ENCODE measurements around the gene MOB3C. TPM values are rescaled to one million over a fixed set of nuclear protein-coding genes. Genes with fewer than 3 reads are reported as not detected.

The MOB3C gene
- total and polyA plus RNA-seq, 2 of the 4 experiments (the other 2 are of a cell fraction): 7.3 to 9.0 TPM

- Histone ChIP-seq H2BK15ac (ENCODE audit: low read depth, low read length) (no peak overlapping the region), H2AK9ac (replicated peaks; ENCODE audit: low read depth, low read length, poor library complexity) (no peak overlapping the region), H3K56ac (ENCODE audit: extremely low read depth, insufficient read depth, low read length) (no peak overlapping the region), H4K5ac (ENCODE audit: low read depth, low read length) (no peak overlapping the region), H4K20me1 (ENCODE audit: insufficient read depth, low read length) (peaks cover 20% of the 10 kb centered on the region; the same call in 1 of the 2 replicates), H3K14ac (replicated peaks; ENCODE audit: low read depth, low read length) (no peak overlapping the region), H3K23ac (ENCODE audit: low read depth, low read length) (no peak overlapping the region), H3K4me1 (ENCODE audit: control insufficient read depth, insufficient read depth, low read length) (peaks cover 8% of the 10 kb centered on the region), H3K9me1 (ENCODE audit: insufficient read depth, low read length) (peaks cover 20% of the 10 kb centered on the region; the same call in 1 of the 2 replicates), H3K27ac (ENCODE audit: insufficient read depth, low read length) (no peak overlapping the region), H3K4me3 (ENCODE audit: insufficient read depth, low read depth, low read length) (no peak overlapping the region), H3K18ac (ENCODE audit: low read depth, low read length) (no peak overlapping the region), H4K91ac (ENCODE audit: insufficient read depth, low read depth, low read length) (no peak overlapping the region), H4K8ac (ENCODE audit: low read depth in 2 of 2, low read length in 2 of 2) (no peak overlapping the region), H2BK20ac (ENCODE audit: low read depth, low read length) (no peak overlapping the region), H3K4ac (ENCODE audit: low read depth, low read length) (no peak overlapping the region), H3K79me1 (ENCODE audit: low read depth in 1 of 2, low read length in 2 of 2) (peaks cover 21 to 51% of the 10 kb centered on the region in 2 experiments), H2BK5ac (ENCODE audit: low read depth, low read length, poor library complexity, severe bottlenecking) (no peak overlapping the region), H2BK120ac (ENCODE audit: low read depth, low read length) (no peak overlapping the region), H2AK5ac (ENCODE audit: low read depth, low read length) (no peak overlapping the region), H3K27me3 (ENCODE audit: control insufficient read depth, insufficient read depth, low read length) (no peaks in the 10 kb centered on the region), H3K9me3 (ENCODE audit: control insufficient read depth, insufficient read depth, low read length) (no peaks in the 10 kb centered on the region), H3K4me2 (ENCODE audit: low read depth, low read length) (no peak overlapping the region), H2AFZ (replicated peaks; ENCODE audit: low read length, poor library complexity) (no peak overlapping the region), H3K9ac (ENCODE audit: low read depth, low read length) (no peak overlapping the region), H3K36me3 (ENCODE audit: control insufficient read depth, insufficient read depth, low read length) (peaks cover 29% of the 10 kb centered on the region)
- no peak for DNase-seq
- in situ Hi-C loops (cut with MboI; ENCODE audit: low sequenced_read_pairs): no loop called here
- TF ChIP-seq RFX5 (IDR thresholded peaks at IDR 0.05; ENCODE audit: low read depth, low read length) (no peak), CHD1 (IDR thresholded peaks at IDR 0.05; ENCODE audit: low read depth, low read length) (no peak), CEBPB (IDR thresholded peaks at IDR 0.05; ENCODE audit: low read depth, low read length) (no peak), RCOR1 (IDR thresholded peaks at IDR 0.05; ENCODE audit: insufficient replicate concordance, low read length) (no peak), MXI1 (IDR thresholded peaks at IDR 0.05; ENCODE audit: borderline replicate concordance, low read depth, low read length) (no peak), FOS (IDR thresholded peaks at IDR 0.05; ENCODE audit: low read depth, low read length) (no peak), USF2 (IDR thresholded peaks at IDR 0.05; ENCODE audit: low read depth, low read length) (no peak), MAZ (IDR thresholded peaks at IDR 0.05; ENCODE audit: borderline replicate concordance, low read depth, low read length) (no peak), SMC3 (IDR thresholded peaks at IDR 0.05; ENCODE audit: low read depth, low read length) (no peak), BHLHE40 (IDR thresholded peaks at IDR 0.05; ENCODE audit: low read depth, low read length) (no peak)
- intact Hi-C loops (cut with micrococcal nuclease): no loop called here
- WGBS, 2 experiments (ENCODE audit: extremely low coverage in 2 of 2, insufficient read length in 1 of 2): no CpG with 5 or more reads among the region's 1 CpG
- ChIA-PET CTCF (interaction anchor here (1.2 kb wide), 1 partner anchor 8 kb away, joined by 8 read pairs; the partner anchor contains the start of gene MKNK1), POLR2A (ENCODE audit: unreplicated experiment) (no interaction called here)
- ATAC-seq (ENCODE audit: low read depth): no peak
- no TSS peak for BruUV-seq (replicated peaks)
- dilution Hi-C loops (cut with HindIII; ENCODE audit: low sequenced_read_pairs, unreplicated experiment): no loop called here
These were observed 20.6 kb downstream of the MOB3C start for GRCh38 chr1:46596036-46596435.

Data from IMR-90 (cell line).